GM19025 (cell line): ENCODE measurements around the gene TMEM115.

Source experiments
- ATAC-seq: cut with Tn5 transposase; IDR thresholded peaks from one replicate; pipeline ENCODE4 v1.9.1; 2021; ENCODE audit warnings: mild to moderate bottlenecking, low read depth, moderate library complexity; ENCODE audit not compliant: unreplicated experiment

TMEM115 gene

DNA sequence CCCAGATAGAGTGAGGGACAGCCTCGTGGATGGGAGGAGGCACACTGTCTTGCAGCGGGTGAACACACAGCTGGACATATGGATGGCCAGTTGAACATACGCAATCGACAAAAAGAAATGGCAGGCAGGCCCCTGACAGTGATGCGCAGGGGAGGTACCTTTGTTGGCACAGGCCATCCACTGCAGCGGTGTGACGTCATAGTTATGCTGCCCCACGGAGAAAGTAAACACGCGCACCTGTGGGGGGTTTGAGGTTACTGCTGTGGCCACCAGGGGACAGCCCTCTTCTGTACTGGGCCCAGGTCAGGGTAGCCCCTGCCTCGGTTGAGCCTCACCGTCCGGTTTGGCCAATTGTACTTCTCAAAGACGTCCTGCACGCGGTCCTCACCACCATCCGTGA lies 19.4 kb upstream of the TMEM115 start:
- ATAC-seq: no peak

DNA sequence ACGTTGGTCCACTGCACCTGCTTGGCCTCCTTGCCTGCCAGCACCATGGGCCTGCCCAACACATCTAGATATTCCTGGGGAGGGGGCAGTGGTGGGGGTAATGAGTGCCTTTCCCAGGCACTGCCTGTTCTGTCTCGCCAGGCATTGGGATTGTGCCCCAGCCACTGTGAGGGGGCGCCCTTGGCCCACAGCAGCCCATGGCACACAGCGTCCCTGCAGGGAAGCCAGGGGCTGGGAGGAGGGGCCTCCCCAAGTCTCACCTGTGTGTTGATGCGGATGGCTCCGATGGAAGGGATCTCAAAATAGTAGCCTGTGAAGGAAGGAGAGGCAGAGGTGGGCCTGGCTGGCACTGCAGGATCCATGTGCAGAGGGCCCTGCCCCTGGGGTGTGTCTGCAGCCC lies 18.7 kb upstream of the TMEM115 start:
- ATAC-seq: no peak

DNA sequence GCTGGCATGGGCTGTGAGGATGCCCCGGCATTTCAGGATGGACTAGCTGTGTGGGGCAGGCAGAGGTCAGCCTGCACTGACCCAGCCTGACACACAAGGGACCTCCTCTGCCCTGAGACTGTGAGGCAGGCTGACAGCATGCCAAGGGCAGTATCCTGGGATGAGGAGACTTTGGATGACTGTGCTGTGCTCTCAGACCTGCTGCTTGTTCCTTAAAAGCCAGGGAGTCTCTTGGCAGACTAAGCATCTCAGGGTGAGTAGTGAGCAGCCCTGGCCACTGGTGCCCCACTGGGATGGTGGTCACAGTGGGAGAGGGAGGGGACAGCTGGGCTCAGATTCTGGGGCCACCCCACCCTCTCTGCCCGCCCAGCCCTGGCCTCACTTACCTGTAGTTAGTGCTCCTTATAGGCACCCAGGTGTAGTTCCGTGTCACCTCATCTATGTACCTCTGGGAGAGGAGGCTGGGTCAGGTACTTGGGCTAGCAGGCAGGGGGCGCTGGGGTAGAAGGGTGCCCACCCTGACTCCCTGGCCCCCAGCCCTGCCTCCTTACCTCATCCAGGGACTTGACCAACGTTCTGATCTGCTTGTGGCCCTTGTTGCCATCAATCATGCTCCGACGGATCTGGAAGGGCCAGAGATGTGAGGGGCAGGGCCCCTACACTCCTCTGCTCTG lies 16.1 kb upstream of the TMEM115 start:
- ATAC-seq: no peak

DNA sequence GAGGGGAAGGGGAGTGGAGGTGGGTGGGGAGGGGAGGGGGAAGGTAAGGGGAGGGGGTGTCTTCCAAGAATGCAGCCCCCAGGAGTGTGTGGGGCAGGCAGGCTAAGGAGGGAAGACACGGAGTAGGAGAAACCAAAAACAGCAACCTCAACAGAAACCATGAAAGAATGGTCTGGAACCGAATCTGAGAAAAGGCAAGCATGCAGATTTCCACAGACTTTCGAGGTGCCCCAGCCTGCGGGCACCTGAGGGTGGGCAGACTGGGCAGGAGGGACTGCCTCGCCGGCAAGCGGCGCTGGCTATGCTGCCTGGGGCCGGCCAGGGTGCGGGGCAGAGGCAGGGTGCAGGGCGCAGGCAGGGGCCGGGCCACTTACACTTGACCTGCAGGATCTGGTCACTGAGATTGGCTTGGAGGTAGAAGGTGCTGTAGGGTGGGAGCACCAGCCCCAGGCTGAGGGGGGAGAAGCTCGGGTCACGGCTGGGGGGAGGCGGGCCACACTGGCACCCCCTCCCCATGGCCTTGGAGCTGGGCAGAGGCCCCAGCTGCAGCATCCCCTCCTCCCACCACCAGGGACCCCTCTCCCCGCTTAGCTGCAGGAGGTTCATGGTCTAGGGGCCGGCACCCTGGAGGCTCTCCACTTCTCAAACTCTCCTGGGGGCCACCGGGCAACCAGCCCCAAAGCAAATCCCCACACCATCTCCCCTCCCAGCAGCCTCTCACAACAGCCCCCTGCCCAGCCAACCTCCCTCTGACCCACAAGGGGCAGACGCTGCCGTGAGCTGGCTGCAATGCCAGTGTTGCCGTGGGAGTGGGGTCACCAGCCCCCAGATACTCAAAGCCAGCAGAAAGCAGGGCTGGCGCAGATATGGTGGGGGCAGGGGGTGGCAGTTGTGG lies 15.3 kb upstream of the TMEM115 start:
- no peak for ATAC-seq

DNA sequence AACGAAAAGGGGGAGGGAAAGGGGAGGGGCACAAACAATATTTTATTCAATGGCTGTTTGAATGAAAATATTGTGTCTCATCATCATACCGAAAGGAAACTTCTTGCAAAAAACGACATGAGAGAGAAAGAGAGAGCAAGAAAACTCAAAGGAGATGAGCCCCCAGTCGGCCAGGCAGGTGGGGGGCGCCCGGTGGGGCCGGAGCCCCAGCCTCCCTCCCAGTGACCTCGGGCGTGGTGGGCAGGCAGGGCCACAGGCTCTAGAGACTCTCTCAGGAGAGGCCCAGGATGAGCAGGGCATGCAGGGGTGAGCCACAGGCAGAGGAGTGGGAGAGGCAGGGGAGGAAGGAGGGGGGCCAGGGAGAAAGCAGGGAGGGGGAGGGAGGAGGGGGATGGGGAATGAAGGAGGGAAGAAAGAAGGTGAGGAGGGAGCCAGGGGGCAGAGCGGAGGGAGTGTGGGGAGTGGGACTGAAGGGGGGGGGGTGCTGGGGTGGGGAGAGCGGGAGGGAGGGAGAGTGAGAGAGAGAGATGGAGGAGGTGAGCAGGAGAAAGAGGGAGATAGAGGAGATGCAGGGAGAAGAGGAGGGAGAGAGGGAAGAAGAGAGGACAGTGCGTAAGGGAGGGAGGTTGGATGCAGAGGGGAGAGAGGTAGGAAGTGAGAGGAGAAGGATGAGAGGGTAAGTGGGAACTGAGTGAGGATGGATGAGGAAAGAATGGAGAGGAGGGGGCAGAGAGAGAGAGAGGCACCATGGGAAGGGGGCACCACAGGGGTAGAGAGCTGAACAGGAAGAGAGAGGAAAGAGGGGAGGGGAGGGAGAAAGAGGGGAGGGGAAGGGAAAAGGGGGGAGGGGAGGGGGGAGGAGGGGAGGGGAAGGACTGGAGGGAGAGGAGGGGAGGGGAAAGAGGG lies 14.1 kb upstream of the TMEM115 start:
- no peak for ATAC-seq

DNA sequence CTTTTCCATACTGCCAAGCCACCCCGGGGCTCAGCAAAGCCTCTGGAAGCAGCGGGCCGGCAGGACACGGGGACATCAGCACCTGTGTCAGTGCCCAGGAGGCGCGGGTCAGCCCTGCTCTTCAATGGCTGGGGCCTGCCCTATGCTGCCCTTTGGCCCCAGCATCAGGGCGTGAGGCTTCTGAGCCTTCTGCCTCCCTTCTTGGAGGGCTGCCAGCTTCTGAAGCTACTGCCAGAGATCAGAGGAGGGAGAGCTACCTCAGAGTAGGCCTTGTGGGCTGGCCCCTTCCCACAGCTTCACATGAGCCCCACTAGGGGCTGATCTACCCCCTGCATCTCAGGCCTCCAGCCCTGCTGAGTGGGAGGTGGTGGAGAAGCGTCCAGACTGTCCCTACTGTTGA lies 13.0 kb upstream of the TMEM115 start:
- ATAC-seq: no peak

DNA sequence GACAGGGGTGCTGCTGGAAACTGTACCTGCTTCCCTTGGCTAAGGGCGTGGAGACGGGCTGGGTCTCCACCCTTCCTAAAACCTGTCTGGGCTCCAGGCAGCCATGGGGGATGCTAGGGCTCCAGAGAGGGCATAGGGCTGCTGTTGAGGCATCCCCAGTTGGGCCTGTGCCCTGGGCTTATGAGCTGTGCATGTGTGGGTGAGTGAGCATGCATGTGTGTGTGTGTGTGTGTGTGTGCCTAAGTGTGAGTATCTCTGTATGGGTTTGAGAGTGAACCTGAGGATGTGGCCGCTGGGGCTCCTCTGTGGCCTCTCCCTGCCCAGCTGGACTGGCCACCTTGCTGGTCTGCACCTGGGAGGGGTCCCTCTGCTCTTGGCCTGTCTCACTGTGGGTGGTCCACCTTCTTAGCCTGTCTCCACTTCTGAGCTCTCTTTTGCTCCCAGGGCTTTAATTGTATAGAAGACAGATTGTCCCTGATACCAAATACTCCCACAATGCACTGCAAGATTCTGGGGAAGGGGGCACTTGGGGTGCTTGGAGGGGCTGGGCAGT lies 11.9 kb upstream of the TMEM115 start:
- ATAC-seq: no peak

DNA sequence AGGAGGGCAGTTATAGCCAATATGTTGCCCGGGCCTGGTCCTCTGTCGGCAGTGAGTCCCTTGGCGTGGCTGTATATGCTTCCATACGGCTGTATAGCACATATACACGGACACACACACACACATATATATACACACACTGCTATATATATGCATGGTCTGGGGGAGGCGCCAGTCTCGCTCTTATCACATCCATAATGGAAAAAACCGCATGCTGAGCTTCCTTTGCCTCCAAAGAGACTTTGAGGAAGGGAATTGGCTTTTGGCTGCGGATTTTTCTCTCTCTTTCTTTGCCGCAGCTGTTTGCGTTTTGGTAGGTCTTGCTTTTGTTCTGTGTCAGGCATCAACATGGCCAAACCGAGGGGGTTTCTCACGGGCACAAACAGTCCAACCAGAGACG lies 11.3 kb upstream of the TMEM115 start:
- no peak for ATAC-seq

DNA sequence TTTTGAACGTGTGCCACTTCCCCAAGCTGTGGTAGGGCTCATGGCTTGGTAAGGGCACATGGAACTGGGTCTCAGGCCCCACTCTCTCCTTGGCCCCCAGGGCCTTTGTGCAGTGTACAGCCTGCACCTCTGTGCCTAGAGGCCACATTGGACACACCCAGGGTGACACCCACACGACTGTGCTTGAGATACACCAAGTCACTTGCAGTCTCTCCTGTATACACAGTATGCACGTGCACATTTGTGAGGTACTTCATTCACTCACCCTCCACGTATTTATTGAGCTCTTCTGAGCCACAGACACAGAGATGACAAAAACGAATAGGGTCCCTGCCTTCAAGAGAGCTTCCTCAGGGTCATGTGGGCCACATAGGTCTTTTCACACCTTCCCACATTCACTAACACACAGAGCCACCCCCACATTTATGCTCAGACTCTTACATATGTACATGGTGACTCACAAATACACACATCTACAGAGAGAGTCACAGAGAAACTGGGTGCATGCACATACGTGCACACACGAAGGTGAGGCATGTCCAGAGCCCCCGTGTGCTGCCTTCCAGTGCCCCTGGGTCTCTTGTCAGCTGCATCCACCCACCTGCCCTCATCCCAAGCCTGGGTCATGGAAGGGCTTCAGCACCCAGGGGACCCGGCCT lies 9.8 kb upstream of the TMEM115 start:
- ATAC-seq: no peak

DNA sequence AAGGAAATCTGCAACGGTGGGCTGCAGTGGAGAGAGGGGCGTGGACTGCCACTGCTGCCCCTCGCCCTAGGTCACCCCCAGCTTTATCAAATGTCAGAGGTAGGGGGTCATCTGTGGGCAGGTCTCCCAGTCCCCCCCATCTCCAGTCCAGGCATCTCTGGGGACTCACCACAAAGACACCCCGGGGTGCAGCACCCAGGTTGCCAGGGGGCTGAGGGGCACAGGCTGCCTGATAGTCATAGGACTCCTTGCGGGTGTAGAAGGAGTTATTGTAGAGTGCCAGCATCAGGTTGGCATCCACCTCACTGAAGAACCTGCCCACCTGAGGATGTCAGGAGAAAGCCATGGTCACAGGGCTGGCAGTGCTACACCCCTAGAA lies 6.5 kb upstream of the TMEM115 start:
- no peak for ATAC-seq

DNA sequence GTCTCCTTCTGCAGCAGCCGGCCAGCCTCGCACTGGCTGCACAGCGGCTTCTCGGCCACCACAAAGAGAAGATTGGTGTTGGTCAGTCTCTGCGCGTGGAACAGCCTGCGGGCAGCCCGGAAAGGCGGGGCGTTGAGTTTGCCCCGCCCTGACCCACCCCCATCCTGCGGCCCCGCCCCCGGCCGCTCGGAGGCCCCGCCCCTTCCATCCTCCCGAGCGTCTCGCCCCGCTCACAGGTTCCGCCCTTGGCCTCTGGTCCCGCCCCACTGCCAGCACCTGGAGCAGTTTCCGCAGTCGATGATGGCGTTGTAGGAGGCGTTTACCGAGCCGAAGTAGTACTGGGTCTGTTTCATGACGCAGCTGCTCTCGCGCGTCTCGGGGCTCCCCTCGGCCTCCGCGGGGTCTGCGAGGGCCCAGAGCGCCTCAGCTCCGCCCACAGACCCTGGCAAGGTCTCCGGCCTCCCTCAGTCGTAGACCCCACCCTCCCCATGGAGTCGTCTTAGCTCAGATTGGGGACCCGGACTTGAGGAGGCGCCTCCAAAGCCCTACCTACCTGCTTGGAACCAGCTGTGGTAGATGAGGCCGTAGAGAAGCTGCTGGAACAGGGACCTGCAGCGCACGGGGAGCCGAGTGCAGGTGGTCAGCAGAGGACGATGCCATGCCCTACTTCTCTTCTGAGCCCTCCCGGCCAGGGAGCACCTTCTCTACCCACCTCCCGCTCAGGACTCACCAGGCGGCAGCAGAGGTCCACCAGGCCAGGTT lies 5.9 kb upstream of the TMEM115 start:
- ATAC-seq: peak; percentile 82

DNA sequence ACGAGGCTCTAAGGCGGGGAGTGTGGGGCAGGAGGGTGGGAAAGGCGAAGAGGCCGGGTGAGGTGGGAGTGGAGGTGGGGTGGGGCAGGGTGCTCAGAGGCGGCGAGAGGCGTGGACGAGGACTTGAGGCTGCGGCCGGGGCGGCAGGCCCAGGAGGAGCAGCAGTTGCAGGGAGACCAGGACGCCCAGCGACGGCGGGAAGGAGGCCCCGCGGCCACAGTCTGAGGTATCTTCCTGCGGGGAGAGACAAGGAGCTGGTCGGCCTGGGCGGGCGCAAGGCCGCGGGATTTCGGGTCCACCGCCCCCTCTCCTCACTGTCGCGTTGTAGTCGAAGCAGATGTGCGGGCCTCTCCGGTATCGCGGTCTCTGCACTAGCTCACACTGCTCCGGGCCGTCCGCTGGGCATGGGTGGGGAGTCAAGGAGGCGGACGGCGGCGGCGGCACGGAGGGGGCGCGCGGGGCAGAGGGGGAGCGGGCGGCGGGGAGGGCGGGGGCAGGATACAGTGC lies 5.3 kb upstream of the TMEM115 start:
- ATAC-seq: peak; percentile 8

DNA sequence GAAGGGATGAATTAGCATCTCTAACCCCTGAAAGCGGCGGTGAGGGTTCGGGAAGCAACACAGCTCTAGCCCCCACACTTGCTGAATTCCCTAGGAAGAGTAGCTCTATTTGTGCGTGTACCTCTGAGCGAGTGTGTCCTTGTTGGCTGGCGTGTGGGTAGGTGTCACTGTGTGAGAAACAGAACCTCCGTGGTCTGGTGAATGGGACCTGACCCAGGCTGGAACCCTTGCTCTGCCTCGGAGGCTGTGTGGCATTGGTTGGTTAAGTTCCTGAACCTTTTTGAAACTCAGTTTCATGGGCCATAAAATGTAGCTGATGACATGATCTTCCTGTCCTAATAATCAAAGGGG lies 414 bp upstream of the TMEM115 start:
- ATAC-seq: peak; percentile 3

DNA sequence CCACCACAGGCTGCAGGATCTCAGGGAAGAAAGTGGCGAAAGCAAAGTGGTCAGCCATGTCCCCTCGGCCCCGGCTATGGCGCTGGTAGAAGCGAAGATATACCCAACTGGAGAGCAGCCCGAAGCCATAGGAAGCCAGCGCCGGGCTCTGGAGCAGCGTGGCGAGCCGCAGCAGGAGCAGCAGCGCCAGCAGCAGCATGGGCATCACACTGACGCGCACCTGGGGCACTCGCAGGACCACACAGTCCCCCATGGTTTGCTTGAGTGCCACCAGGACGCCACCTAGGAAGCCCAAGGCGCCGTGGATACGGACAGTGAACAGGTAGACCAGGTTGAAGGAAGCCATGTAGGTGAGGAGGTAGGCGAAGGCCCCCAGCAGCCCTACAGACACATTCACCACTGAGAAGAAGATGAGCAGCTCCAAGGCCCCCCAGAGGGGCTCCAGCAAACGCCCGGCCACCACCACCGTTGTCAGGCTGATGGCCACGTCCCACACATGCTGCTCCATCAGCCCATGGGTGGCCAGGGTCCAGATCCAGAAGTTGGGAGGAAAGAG lies 888 bp downstream of the TMEM115 start:
- ATAC-seq: no peak

DNA sequence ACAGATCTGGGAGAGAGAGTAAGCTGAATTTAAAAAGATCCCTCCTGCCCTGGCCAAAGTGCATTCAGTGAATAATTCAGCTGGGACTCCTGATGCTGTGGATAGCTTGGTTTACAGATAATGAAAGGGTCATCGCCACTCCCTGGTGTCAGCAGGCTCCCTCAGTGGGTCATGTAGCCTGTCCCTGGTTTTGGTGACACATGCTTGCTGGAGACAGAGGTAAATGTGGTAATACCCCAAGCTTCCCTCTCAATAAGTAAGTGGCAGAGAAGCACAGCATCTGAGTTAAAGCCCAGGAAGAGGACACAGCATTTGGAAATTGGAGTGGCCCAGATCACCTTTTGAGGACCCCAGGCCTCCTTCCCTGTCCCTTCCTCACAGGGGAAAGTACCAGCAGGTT lies 1.8 kb downstream of the TMEM115 start:
- ATAC-seq: no peak

DNA sequence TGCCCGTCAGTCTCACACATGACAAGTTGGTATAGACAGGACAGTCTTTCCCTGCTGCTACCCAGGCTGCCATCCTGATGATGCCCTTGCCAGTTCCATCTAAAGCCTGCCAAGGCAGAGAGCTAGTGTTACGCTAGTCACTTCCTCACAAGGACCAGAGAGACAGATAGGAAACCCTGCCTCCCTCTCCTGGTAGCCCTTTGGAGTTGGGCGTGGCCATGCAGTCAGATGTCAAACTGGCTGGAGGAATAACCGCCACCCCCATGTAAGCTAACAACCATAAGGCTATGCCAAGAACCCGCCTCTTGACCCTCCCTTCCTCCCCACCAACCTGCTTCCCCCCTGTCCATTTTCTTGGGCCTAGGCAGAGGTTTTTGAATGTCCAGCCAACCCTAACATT lies 2.8 kb downstream of the TMEM115 start:
- no peak for ATAC-seq

DNA sequence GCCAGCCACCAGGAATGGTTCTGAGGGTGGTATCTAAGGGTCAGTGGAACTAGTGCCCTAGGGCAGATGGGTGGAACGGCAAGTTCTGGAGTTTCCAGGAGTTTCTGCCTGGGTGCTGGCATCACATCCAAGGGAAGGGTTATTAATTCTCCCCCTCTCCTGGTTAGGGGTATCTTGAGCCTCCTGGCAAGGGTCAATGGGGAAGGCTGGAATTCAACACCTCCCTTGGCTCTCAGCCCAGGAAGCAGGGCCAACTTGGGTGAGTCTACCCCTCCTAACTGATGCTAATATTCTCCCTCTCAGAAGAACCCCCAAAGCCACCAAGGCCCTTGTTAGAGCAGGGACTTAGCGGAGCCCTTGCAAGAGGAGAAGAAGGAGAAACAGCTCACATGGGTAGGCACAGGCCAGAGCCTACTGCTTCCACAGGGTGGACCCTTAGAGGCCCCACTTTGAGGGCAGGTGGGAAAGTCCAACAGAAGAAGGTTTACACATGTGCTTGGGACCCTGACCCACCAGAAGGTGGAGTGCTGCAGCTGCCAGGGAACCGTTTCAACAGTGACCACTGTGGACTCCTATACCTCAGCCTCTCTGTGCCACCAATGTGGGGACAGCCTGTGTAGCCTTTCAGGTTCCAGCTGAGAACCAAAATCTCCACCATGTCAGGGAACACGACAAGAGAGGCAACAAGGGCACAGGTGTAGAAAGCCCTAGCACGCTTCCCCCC lies 3.3 kb downstream of the TMEM115 start:
- no peak for ATAC-seq

DNA sequence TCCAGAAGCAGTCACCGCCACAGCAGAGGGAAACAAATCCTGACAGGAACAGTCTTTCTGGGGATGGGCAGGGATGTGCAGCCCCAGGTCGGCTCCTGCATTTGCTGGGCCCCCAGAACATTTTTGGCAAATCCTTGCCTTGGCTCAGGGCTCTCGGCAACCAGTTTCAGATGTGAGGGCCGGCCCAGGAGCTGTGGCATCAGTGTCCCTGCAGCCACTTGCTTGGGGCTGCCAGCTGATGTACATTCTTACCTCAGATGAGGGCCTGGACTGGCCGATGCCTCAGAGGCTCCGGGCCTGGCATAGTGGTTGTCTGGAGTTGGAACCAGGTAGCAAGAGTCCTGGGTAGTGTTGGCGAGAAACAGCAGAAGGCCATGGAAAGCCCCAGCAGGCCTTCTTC lies 4.5 kb downstream of the TMEM115 start:
- ATAC-seq: no peak
